Upper lobe of left lung (tissue), 4 donors: Measurements from ENCODE around the gene P2RY14.

ENCODE experiments used
- POLR2A ChIP-seq, 4 donors: fragments of 450-650 bp; IDR thresholded peaks; one replicate each; pipeline ENCODE4 v1.5.1; 2016 to 2017; ENCODE audit warnings: antibody characterized with exemption in 4 of 4, mild to moderate bottlenecking in 2 of 4
- TF ChIP-seq, protein P1 (sequence below), 6 experiments: fragments of 450-650 bp in 4 of 6; fragments of 200-600 bp in 2 of 6; sonication (generic) in 2 of 6; IDR thresholded peaks; one replicate each; pipeline ENCODE4 v1.5.1; 2016 to 2019; ENCODE audit warnings: antibody characterized with exemption in 6 of 6

DNA sequence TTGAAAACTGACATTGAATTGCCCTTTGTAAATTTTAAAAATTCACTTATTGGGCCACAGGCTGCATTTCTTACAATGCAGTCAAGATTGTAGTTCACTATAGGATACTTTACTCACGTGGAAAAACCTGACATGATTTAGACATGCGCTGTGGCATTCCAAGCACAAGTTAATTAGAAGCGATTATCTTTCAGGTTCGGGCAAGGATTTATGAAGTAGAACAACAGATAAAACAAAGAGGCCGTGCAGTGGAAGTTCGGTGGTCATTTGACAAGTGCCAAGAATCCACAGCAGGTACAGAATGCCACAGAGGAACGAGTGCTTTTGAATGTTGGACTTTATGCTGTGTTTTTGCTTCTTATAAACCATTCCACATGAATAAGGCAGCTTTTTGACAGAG is 113.1 kb downstream of the P2RY14 start:
- TF ChIP-seq, protein P1, sequence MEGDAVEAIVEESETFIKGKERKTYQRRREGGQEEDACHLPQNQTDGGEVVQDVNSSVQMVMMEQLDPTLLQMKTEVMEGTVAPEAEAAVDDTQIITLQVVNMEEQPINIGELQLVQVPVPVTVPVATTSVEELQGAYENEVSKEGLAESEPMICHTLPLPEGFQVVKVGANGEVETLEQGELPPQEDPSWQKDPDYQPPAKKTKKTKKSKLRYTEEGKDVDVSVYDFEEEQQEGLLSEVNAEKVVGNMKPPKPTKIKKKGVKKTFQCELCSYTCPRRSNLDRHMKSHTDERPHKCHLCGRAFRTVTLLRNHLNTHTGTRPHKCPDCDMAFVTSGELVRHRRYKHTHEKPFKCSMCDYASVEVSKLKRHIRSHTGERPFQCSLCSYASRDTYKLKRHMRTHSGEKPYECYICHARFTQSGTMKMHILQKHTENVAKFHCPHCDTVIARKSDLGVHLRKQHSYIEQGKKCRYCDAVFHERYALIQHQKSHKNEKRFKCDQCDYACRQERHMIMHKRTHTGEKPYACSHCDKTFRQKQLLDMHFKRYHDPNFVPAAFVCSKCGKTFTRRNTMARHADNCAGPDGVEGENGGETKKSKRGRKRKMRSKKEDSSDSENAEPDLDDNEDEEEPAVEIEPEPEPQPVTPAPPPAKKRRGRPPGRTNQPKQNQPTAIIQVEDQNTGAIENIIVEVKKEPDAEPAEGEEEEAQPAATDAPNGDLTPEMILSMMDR (IDR thresholded peaks at IDR 0.05), result no peak
- TF ChIP-seq POLR2A (IDR thresholded peaks at IDR 0.05), result no peak
